NCI-H1105 (cell line): ENCODE results near the gene HBS1L.

Experiments used
- DNase-seq: peaks from one replicate; lab custom pipeline; 2025; lab: John Stamatoyannopoulos, UW

The HBS1L gene

GRCh38 chr6:134949927-134950326, 104.7 kb downstream of the HBS1L start, which contains the start of gene ALDH8A1:
Gene ALDH8A1 (minus strand): TSS chr6:134950101. CDS start chr6:134950053, 48 bp downstream.
- no peak for DNase-seq

- no peak for DNase-seq
Measured at GRCh38 chr6:134948691-134949090, 105.9 kb downstream of the HBS1L start.

- DNase-seq, result no peak
Measured at GRCh38 chr6:134948142-134948541, 106.5 kb downstream of the HBS1L start.

GRCh38 chr6:134945045-134945444, 109.6 kb downstream of the HBS1L start:
- no peak for DNase-seq

- no peak for DNase-seq
Measured at GRCh38 chr6:134943522-134944111, 111.0 kb downstream of the HBS1L start.

GRCh38 chr6:134938896-134939295, 115.7 kb downstream of the HBS1L start:
- DNase-seq, result no peak

GRCh38 chr6:134937426-134937825, 117.2 kb downstream of the HBS1L start:
- DNase-seq, result no peak

- no peak for DNase-seq
Measured at GRCh38 chr6:134936931-134937330, 117.7 kb downstream of the HBS1L start.

- DNase-seq, result no peak
Measured at GRCh38 chr6:134936476-134936875, 118.1 kb downstream of the HBS1L start.

GRCh38 chr6:134934793-134935485, 119.7 kb downstream of the HBS1L start:
- DNase-seq, result no peak

- no peak for DNase-seq
Measured at GRCh38 chr6:134932535-134933470, 121.8 kb downstream of the HBS1L start.

GRCh38 chr6:134932098-134932497, 122.5 kb downstream of the HBS1L start:
- DNase-seq, result no peak

- DNase-seq, result no peak
Measured at GRCh38 chr6:134930463-134930862, 124.2 kb downstream of the HBS1L start.

- DNase-seq, result no peak
Measured at GRCh38 chr6:134928151-134928900, 126.3 kb downstream of the HBS1L start.

GRCh38 chr6:134925800-134926199, 128.8 kb downstream of the HBS1L start:
- no peak for DNase-seq

GRCh38 chr6:134921721-134922261, 132.8 kb downstream of the HBS1L start:
- no peak for DNase-seq

- DNase-seq, result no peak
Measured at GRCh38 chr6:134921276-134921675, 133.3 kb downstream of the HBS1L start.

GRCh38 chr6:134920422-134920821, 134.2 kb downstream of the HBS1L start:
- no peak for DNase-seq

GRCh38 chr6:134918418-134918961, 136.1 kb downstream of the HBS1L start:
- no peak for DNase-seq

- DNase-seq, result no peak
Measured at GRCh38 chr6:134911547-134911946, 143.1 kb downstream of the HBS1L start.

- no peak for DNase-seq
Measured at GRCh38 chr6:134910593-134910935, 144.1 kb downstream of the HBS1L start.
